ENCODE results near the gene IL34.

DNA sequence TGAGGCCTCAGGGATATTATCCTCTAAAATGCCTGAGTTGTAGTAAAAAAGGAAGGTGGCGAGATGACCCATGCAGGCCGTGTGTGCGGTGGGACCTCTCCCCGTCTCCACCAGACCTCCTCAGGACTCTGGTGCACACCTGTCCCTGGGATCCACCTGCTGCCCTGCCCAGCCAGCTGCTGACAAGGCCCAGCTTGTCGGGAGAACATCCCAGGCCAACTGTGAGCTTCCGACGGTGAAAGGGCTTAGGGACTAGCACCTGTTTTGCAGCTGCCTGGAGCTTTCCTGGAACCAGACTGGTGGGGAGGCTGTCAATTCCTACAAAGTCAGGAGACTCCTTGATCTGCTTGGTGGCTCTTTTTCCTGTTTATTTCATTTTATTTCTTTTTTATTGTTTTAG is 11.6 kb downstream of the IL34 start:
- TF ChIP-seq, protein P1, sequence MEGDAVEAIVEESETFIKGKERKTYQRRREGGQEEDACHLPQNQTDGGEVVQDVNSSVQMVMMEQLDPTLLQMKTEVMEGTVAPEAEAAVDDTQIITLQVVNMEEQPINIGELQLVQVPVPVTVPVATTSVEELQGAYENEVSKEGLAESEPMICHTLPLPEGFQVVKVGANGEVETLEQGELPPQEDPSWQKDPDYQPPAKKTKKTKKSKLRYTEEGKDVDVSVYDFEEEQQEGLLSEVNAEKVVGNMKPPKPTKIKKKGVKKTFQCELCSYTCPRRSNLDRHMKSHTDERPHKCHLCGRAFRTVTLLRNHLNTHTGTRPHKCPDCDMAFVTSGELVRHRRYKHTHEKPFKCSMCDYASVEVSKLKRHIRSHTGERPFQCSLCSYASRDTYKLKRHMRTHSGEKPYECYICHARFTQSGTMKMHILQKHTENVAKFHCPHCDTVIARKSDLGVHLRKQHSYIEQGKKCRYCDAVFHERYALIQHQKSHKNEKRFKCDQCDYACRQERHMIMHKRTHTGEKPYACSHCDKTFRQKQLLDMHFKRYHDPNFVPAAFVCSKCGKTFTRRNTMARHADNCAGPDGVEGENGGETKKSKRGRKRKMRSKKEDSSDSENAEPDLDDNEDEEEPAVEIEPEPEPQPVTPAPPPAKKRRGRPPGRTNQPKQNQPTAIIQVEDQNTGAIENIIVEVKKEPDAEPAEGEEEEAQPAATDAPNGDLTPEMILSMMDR (IDR thresholded peaks at IDR 0.05): no peak
- TF ChIP-seq POLR2A (IDR thresholded peaks at IDR 0.05) (no peak), POLR2AphosphoS5 (IDR thresholded peaks at IDR 0.05) (no peak)
